Panc1 (cell line): ENCODE results near the gene ACOX3. TPM values are rescaled to one million over a fixed set of nuclear protein-coding genes. Genes with fewer than 3 reads are reported as not detected.
"Not testable (repeated sequence)": the region's sequence is repeated elsewhere in the genome, so short reads cannot be mapped to it uniquely, and the experiment has no call there.

ENCODE experiments used
- ATAC-seq: fragments of 200-7000 bp; cut with Tn5 transposase; 2 replicates; pipeline ENCODE4 v1.9.1; 2020; ENCODE audit warnings: mild to moderate bottlenecking, moderate library complexity
- BruUV-seq: library from RNA; stranded (reverse); fragments of 400-500 nt; replicated peaks from 2 replicates; lab custom pipeline; 2021; lab: Mats Ljungman, UMichigan
- CTCF ChIA-PET: fragments of 300-600 bp; sonication (Branson Sonifier 250); formaldehyde crosslinking; loops from one replicate; lab custom pipeline; 2022; ENCODE audit warnings: antibody characterized with exemption; lab: Charles Lee
- POLR2A ChIA-PET: fragments of 300-600 bp; sonication (Branson Sonifier 250); formaldehyde crosslinking; loops from one replicate; lab custom pipeline; 2022; ENCODE audit warnings: antibody characterized with exemption; lab: Charles Lee
- DNase-seq: peaks from one replicate; pipeline ENCODE4 v3.0.0-alpha.2; 2010; ENCODE audit warnings: low read depth, low spot score
- H3K27ac ChIP-seq: 2 replicates; pipeline ENCODE4 v1.5.1; 2011; ENCODE audit warnings: mild to moderate bottlenecking, low read length, inconsistent platforms
- H3K27me3 ChIP-seq: fragments of 200-500 bp; sonication (Bioruptor generic); 2 replicates; pipeline ENCODE4 v1.6.0; 2014; ENCODE audit warnings: low read length, inconsistent platforms; ENCODE audit not compliant: control insufficient read depth, insufficient read depth
- H3K36me3 ChIP-seq: fragments of 200-500 bp; sonication (Bioruptor generic); 2 replicates; pipeline ENCODE4 v1.5.1; 2014; ENCODE audit warnings: inconsistent platforms, mild to moderate bottlenecking, low read length, moderate library complexity; ENCODE audit not compliant: control insufficient read depth, insufficient read depth
- H3K4me1 ChIP-seq: 2 replicates; pipeline ENCODE4 v1.5.1; 2011; ENCODE audit warnings: inconsistent platforms, mild to moderate bottlenecking, low read length, moderate library complexity; ENCODE audit not compliant: control insufficient read depth, insufficient read depth
- H3K4me3 ChIP-seq, 2 experiments: 2 replicates each; pipeline ENCODE4 v1.5.1; 2011 to 2012; ENCODE audit warnings: low read depth in 2 of 2, low read length in 2 of 2, mild to moderate bottlenecking in 2 of 2, inconsistent platforms in 1 of 2, moderate library complexity in 1 of 2
- H3K9me3 ChIP-seq: fragments of 200-500 bp; sonication (Bioruptor generic); 2 replicates; pipeline ENCODE4 v1.5.1; 2014; ENCODE audit warnings: low read depth, mild to moderate bottlenecking, inconsistent platforms, low read length, moderate library complexity; ENCODE audit not compliant: control insufficient read depth, insufficient read depth
- CTCF ChIP-seq: fragments of 450-650 bp; IDR thresholded peaks from 2 replicates; pipeline ENCODE4 v1.5.1; 2017; ENCODE audit warnings: mild to moderate bottlenecking
- POLR2AphosphoS5 ChIP-seq: IDR thresholded peaks from 2 replicates; pipeline ENCODE4 v1.6.1; 2012; ENCODE audit warnings: mild to moderate bottlenecking, low read depth, low read length, moderate library complexity
- SIN3A ChIP-seq: IDR thresholded peaks from 2 replicates; pipeline ENCODE4 v1.6.1; 2012; ENCODE audit warnings: low read depth, mild to moderate bottlenecking, low read length, moderate library complexity, borderline replicate concordance; ENCODE audit not compliant: insufficient read depth
- TCF7L2 ChIP-seq: IDR thresholded peaks from 2 replicates; pipeline ENCODE4 v1.6.1; 2011; ENCODE audit warnings: mild to moderate bottlenecking, low read depth, low read length, inconsistent platforms
- in situ Hi-C: cut with HindIII; loops from 2 replicates; pipeline ENCODE4 v1.10.0; 2016; ENCODE audit warnings: low sequenced_read_pairs, low pct_unique_long_range_greater_than_20kb
- intact Hi-C: fragments of 100-400 bp; cut with micrococcal nuclease; formaldehyde crosslinking; loops from one replicate; pipeline ENCODE4 v1.10.0; 2022; ENCODE audit not compliant: unreplicated experiment
- total RNA-seq: library from RNA; stranded (reverse); gene quantifications from one replicate; pipeline ENCODE4 v1.2.1, GENCODE V29; 2021; ENCODE audit not compliant: unreplicated experiment
- TF ChIP-seq, protein P1 (sequence below), 2 experiments: IDR thresholded peaks; 2 replicates each; pipeline ENCODE4 v1.6.1; 2011 to 2012; ENCODE audit warnings: low read depth in 2 of 2, control low read depth in 1 of 2, low read length in 1 of 2, mild to moderate bottlenecking in 1 of 2, moderate library complexity in 1 of 2; ENCODE audit not compliant: insufficient read depth in 1 of 2

The ACOX3 gene
- total RNA-seq, 1 experiment from 2014 or later = 15.4 TPM

- intact Hi-C loops (no loop called here), in situ Hi-C loops (no loop called here)
- no peaks in the 10 kb centered on the region for H3K27me3 ChIP-seq
- H3K4me1 ChIP-seq = no peaks in the 10 kb centered on the region
- BruUV-seq = no TSS peak
- no peak overlapping the region for H3K4me3 ChIP-seq
- no peaks in the 10 kb centered on the region for H3K9me3 ChIP-seq
- no peak for DNase-seq
- POLR2A ChIA-PET = no interaction called here
- H3K36me3 ChIP-seq = no peaks in the 10 kb centered on the region
- no peak overlapping the region for H3K27ac ChIP-seq
- ATAC-seq = no peak
- TF ChIP-seq TCF7L2 (no peak), SIN3A (no peak), CTCF (no peak)
- TF ChIP-seq, protein P1, sequence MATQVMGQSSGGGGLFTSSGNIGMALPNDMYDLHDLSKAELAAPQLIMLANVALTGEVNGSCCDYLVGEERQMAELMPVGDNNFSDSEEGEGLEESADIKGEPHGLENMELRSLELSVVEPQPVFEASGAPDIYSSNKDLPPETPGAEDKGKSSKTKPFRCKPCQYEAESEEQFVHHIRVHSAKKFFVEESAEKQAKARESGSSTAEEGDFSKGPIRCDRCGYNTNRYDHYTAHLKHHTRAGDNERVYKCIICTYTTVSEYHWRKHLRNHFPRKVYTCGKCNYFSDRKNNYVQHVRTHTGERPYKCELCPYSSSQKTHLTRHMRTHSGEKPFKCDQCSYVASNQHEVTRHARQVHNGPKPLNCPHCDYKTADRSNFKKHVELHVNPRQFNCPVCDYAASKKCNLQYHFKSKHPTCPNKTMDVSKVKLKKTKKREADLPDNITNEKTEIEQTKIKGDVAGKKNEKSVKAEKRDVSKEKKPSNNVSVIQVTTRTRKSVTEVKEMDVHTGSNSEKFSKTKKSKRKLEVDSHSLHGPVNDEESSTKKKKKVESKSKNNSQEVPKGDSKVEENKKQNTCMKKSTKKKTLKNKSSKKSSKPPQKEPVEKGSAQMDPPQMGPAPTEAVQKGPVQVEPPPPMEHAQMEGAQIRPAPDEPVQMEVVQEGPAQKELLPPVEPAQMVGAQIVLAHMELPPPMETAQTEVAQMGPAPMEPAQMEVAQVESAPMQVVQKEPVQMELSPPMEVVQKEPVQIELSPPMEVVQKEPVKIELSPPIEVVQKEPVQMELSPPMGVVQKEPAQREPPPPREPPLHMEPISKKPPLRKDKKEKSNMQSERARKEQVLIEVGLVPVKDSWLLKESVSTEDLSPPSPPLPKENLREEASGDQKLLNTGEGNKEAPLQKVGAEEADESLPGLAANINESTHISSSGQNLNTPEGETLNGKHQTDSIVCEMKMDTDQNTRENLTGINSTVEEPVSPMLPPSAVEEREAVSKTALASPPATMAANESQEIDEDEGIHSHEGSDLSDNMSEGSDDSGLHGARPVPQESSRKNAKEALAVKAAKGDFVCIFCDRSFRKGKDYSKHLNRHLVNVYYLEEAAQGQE (IDR thresholded peaks at IDR 0.05; ENCODE audit: insufficient read depth in 1 of 2, low read depth in 2 of 2, low read length in 1 of 2) = no peak
- CTCF ChIA-PET = no interaction called here
Measured at GRCh38 chr4:8387194-8387593, 53.3 kb downstream of the ACOX3 start.

GRCh38 chr4:8386731-8387130 is 53.8 kb downstream of the ACOX3 start:
- H3K4me1 ChIP-seq = no peaks in the 10 kb centered on the region
- no peaks in the 10 kb centered on the region for H3K9me3 ChIP-seq
- no TSS peak for BruUV-seq
- in situ Hi-C loops = no loop called here
- POLR2A ChIA-PET = no interaction called here
- H3K36me3 ChIP-seq = no peaks in the 10 kb centered on the region
- TF ChIP-seq POLR2AphosphoS5 (no peak), TCF7L2 (no peak), SIN3A (no peak), CTCF (no peak)
- TF ChIP-seq, protein P1 (IDR thresholded peaks at IDR 0.05; ENCODE audit: insufficient read depth in 1 of 2, low read depth in 2 of 2, low read length in 1 of 2) = no peak
- no peak overlapping the region for H3K4me3 ChIP-seq
- CTCF ChIA-PET = no interaction called here
- H3K27ac ChIP-seq = no peak overlapping the region
- H3K27me3 ChIP-seq = no peaks in the 10 kb centered on the region
- ATAC-seq (no peak), DNase-seq (no peak)
- intact Hi-C loops = no loop called here

DNA sequence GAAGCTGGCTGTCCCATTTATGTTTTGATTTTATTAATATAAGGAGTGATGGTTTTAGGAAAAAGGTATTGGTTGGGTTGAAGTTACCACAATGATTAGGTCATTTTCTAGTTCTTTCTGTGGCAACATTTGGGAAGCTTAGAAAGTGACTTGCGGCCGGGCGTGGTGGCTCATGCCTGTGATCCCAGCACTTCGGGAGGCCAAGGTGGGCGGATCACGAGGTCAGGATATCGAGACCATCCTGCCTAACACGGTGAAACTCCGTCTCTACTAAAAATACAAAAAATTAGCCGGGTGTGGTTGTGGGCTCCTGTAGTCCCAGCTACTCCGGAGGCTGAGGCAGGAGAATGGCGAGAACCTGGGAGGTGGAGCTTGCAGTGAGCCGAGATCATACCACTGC is 54.4 kb downstream of the ACOX3 start:
- POLR2A ChIA-PET, DNase-seq, H3K4me3 ChIP-seq, CTCF ChIA-PET, H3K9me3 ChIP-seq, ATAC-seq, H3K36me3 ChIP-seq, intact Hi-C loops, H3K4me1 ChIP-seq, H3K27me3 ChIP-seq, H3K27ac ChIP-seq, in situ Hi-C loops: not testable (repeated sequence)
- TSS peak; percentile 43 for BruUV-seq
